Esophagus muscularis mucosa (tissue), 4 donors: ENCODE measurements around the gene L3MBTL4. TPM values are rescaled to one million over a fixed set of nuclear protein-coding genes. Genes with fewer than 3 reads are reported as not detected.

Experiments
- DNase-seq: peaks from one replicate; pipeline ENCODE4 v3.0.0-alpha.2; 2017; ENCODE audit errors: extremely low spot score
- H3K27ac ChIP-seq, 4 donors: fragments of 200-600 bp; sonication (generic); replicated peaks in 1 of 4; 1 replicate in 3 of 4; 2 replicates in 1 of 4; pipeline ENCODE4 v1.5.1; 2016 to 2019; ENCODE audit warnings: mild to moderate bottlenecking in 1 of 4
- H3K27me3 ChIP-seq, 4 donors: fragments of 200-600 bp; sonication (generic); one replicate each; pipeline versions ENCODE4 v1.5.1 to v1.6.0; 2016 to 2019
- H3K36me3 ChIP-seq, 4 donors: fragments of 200-600 bp; sonication (generic); one replicate each; pipeline ENCODE4 v1.5.1; 2016 to 2019
- H3K4me1 ChIP-seq, 4 donors: fragments of 200-600 bp; sonication (generic); one replicate each; pipeline ENCODE4 v1.5.1; 2016 to 2019
- H3K4me3 ChIP-seq, 4 donors: fragments of 200-600 bp; sonication (generic); 1 replicate in 2 of 4; 2 replicates in 2 of 4; pipeline ENCODE4 v1.5.1; 2016 to 2019; ENCODE audit warnings: mild to moderate bottlenecking in 4 of 4, moderate library complexity in 1 of 4
- H3K9me3 ChIP-seq, 4 donors: fragments of 200-600 bp; sonication (generic); 1 replicate in 3 of 4; 2 replicates in 1 of 4; pipeline ENCODE4 v1.5.1; 2016 to 2019
- EP300 ChIP-seq: sonication (generic); formaldehyde crosslinking; IDR thresholded peaks from one replicate; pipeline ENCODE4 v1.6.1; 2017; ENCODE audit warnings: antibody characterized with exemption
- POLR2A ChIP-seq: fragments of 450-650 bp; IDR thresholded peaks from one replicate; pipeline ENCODE4 v1.6.1; 2017; ENCODE audit warnings: antibody characterized with exemption, moderate library complexity, mild to moderate bottlenecking, low read depth
- POLR2AphosphoS5 ChIP-seq, 2 donors: sonication (generic); formaldehyde crosslinking; IDR thresholded peaks; one replicate each; pipeline ENCODE4 v1.6.1; 2017; ENCODE audit warnings: antibody characterized with exemption in 2 of 2
- WGBS: methylation state at CpG from one replicate; pipeline ENCODE4 v1.1.5; 2018; 5-methylcytosine and 5-hydroxymethylcytosine counted together
- intact Hi-C: fragments of 100-400 bp; cut with DNase I; formaldehyde crosslinking; loops from one replicate; pipeline ENCODE4 v1.15.1; 2023
- total RNA-seq, 4 donors: library from RNA; depleted of rRNA; stranded (reverse); fragments of >200 nt; gene quantifications; one replicate each; pipeline versions ENCODE4 v1.1.0 to v1.2.1, GENCODE V29; 2016
- TF ChIP-seq, protein P1 (sequence below), 3 experiments: fragments of 200-600 bp in 2 of 3; fragments of 450-650 bp in 1 of 3; sonication (generic) in 2 of 3; IDR thresholded peaks; one replicate each; pipeline ENCODE4 v1.5.1; 2017 to 2019; ENCODE audit warnings: antibody characterized with exemption in 3 of 3, mild to moderate bottlenecking in 2 of 3, moderate library complexity in 1 of 3

L3MBTL4 gene
- total RNA-seq, 4 donors from 2014 or later: 1.0 to 2.9 (median 1.6) TPM

DNA sequence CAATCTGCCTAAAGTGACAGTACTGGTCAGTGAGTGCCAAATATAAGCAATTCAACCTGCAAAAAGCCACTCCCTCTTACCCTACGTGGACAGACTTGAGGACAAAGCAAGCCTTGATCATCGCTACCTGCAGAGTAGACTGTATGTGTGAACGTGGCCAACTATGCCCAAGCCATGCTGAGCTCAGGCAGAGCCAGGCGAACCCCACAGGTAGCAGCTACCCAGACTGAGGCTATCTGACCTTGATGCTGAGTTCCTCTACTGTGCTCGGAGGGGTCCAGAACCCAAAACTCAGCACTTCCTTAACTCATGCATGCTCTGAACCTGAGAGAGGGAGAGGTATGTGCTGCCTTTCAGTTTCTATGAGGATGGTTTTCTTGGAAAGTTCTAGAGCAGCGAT lies 455.9 kb downstream of the L3MBTL4 start:
- no peak for DNase-seq
- no peak for TF ChIP-seq POLR2A
- TF ChIP-seq EP300: no peak
- TF ChIP-seq, protein P1, sequence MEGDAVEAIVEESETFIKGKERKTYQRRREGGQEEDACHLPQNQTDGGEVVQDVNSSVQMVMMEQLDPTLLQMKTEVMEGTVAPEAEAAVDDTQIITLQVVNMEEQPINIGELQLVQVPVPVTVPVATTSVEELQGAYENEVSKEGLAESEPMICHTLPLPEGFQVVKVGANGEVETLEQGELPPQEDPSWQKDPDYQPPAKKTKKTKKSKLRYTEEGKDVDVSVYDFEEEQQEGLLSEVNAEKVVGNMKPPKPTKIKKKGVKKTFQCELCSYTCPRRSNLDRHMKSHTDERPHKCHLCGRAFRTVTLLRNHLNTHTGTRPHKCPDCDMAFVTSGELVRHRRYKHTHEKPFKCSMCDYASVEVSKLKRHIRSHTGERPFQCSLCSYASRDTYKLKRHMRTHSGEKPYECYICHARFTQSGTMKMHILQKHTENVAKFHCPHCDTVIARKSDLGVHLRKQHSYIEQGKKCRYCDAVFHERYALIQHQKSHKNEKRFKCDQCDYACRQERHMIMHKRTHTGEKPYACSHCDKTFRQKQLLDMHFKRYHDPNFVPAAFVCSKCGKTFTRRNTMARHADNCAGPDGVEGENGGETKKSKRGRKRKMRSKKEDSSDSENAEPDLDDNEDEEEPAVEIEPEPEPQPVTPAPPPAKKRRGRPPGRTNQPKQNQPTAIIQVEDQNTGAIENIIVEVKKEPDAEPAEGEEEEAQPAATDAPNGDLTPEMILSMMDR (IDR thresholded peaks at IDR 0.05): no peak
- no peak for TF ChIP-seq POLR2AphosphoS5 (IDR thresholded peaks at IDR 0.05)
- H3K27me3 ChIP-seq: no peaks in the 10 kb centered on the region
- 90% methylated on average over 1 of the region's 6 CpGs for WGBS
- no peak overlapping the region for H3K27ac ChIP-seq
- intact Hi-C loops: no loop called here
- H3K36me3 ChIP-seq: no peaks in the 10 kb centered on the region
- H3K9me3 ChIP-seq: no peaks in the 10 kb centered on the region
- no peak overlapping the region for H3K4me3 ChIP-seq
- H3K4me1 ChIP-seq: peaks cover 0 to 5% (median 2%) of the 10 kb centered on the region in 4 donors

DNA sequence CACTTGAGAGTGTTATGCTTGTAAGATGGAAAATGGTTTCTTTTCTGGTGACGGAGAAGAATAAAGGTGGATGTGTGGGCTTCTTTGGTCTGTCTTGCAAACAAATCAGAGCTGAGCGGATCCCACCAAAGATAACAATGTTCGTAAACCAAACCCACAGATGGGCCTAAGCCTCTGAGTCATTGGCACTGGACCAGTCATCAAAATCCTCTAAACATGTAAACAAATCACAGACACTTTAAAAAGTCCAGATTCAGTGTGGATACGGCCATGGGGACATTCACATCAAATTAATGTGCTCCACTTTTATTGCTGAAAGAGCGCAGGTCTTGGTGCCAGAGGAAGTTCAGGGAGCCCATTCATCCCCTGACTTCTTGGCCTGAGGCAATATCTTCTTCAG lies 458.9 kb downstream of the L3MBTL4 start:
- Histone ChIP-seq H3K27me3 (no peaks in the 10 kb centered on the region), H3K36me3 (no peaks in the 10 kb centered on the region), H3K27ac (no peak overlapping the region), H3K9me3 (no peaks in the 10 kb centered on the region), H3K4me1 (no peaks in the 10 kb centered on the region), H3K4me3 (no peak overlapping the region)
- intact Hi-C loops: no loop called here
- TF ChIP-seq, protein P1 (IDR thresholded peaks at IDR 0.05): no peak
- TF ChIP-seq POLR2AphosphoS5 (IDR thresholded peaks at IDR 0.05) (no peak), POLR2A (no peak), EP300 (no peak)
- DNase-seq: no peak
- 86% methylated on average over 5 of the region's 5 CpGs for WGBS

DNA sequence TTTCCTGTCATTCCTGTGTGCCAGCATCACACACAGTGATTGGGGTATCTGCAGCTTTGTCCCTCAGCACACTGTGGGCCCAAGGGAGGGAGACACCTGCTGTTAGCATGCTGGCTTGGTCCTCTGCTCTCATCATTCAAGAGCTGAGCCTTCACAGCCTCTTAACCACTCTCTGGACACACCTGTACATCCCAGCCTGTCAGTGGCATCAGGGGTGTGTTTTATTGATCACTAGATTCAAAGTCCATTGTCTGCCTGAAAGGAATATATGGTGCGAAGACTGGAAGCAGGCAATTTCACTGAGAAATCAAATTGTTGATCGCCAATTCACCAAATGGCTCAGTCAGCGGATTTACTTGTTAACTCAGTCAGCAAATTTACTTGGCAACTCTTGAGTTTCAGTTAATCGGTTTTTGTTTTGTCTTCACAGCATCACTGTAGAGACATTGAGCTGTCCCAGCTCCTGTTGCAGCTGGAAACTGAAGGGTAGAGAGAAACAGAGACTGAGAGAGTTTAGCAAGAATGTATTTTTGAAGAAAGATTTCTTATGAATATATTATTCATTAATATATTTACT lies 463.1 kb downstream of the L3MBTL4 start:
- peak; percentile 75 for DNase-seq
- Histone ChIP-seq H3K4me1 (no peaks in the 10 kb centered on the region), H3K27ac (no peak overlapping the region), H3K4me3 (no peak overlapping the region), H3K36me3 (no peaks in the 10 kb centered on the region), H3K9me3 (no peaks in the 10 kb centered on the region), H3K27me3 (no peaks in the 10 kb centered on the region)
- intact Hi-C loops: no loop called here
- 87% methylated on average over 4 of the region's 4 CpGs for WGBS
- TF ChIP-seq EP300: no peak
- TF ChIP-seq, protein P1 (IDR thresholded peaks at IDR 0.05): no peak

DNA sequence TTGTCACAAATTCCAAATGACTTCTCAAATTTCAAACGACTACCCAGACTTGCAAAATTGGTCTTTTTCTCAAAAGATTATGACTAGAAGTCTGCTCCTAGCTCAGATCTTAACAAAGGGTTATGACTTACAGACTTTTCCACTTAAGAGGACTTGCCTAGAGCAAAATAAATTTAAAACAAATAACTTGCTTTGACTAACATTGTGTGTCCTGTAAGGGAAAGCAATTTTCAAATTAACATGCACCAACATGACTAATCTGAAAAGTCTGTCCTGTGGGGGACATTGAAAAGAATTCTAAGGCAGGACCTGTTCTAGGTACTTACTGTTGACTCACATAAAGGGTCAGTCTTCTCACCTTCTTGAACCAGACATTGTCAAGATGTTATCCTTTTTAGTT lies 465.9 kb downstream of the L3MBTL4 start:
- Histone ChIP-seq H3K4me1 (no peaks in the 10 kb centered on the region), H3K9me3 (no peaks in the 10 kb centered on the region), H3K27me3 (no peaks in the 10 kb centered on the region), H3K27ac (no peak overlapping the region), H3K4me3 (no peak overlapping the region), H3K36me3 (no peaks in the 10 kb centered on the region)
- TF ChIP-seq, protein P1 (IDR thresholded peaks at IDR 0.05): no peak
- no peak for TF ChIP-seq POLR2A
- TF ChIP-seq EP300: no peak
- no peak for TF ChIP-seq POLR2AphosphoS5 (IDR thresholded peaks at IDR 0.05)
- no peak for DNase-seq
- intact Hi-C loops: no loop called here
- WGBS: 0% methylated on average over 1 of the region's 1 CpG

DNA sequence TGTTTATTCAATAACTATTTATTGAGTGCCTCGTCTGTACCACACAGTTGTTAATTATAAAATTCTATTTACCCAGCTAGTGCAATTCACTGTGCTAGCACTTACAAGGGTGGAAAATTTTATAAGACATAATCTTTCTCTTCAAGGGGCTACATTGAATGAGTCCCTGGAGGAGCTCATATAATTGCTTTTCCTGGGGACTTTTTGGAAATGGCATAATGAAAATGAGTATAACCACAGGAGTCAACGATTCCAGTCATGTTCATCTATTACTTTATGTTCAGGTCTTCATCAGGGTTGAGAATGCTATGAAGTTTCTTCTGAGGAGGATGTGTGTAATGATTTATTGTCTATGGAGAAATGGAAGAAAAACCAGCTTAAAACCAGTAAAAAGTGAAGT lies 466.5 kb downstream of the L3MBTL4 start:
- 74% methylated on average over 2 of the region's 2 CpGs for WGBS
- Histone ChIP-seq H3K27me3 (peaks cover 0 to 4% (median 0%) of the 10 kb centered on the region in 4 donors), H3K9me3 (no peaks in the 10 kb centered on the region), H3K4me1 (no peaks in the 10 kb centered on the region), H3K4me3 (no peak overlapping the region), H3K36me3 (no peaks in the 10 kb centered on the region), H3K27ac (no peak overlapping the region)
- TF ChIP-seq POLR2A (no peak), POLR2AphosphoS5 (IDR thresholded peaks at IDR 0.05) (no peak), EP300 (no peak)
- TF ChIP-seq, protein P1 (IDR thresholded peaks at IDR 0.05): no peak
- intact Hi-C loops: no loop called here
- no peak for DNase-seq
